DND-41 (cell line): Measurements from ENCODE around the gene GIGYF1.

ENCODE experiments used
- ATAC-seq: fragments of 200-7000 bp; cut with Tn5 transposase; 3 replicates; pipeline ENCODE4 v1.9.1; 2021; ENCODE audit warnings: low read depth; ENCODE audit not compliant: insufficient read depth
- DNase-seq: peaks from one replicate; pipeline ENCODE4 v3.0.0-alpha.2; 2020
- H2AFZ ChIP-seq: 2 replicates; pipeline ENCODE4 v1.6.0; 2012; ENCODE audit warnings: low read depth, low read length
- H3K27ac ChIP-seq: 2 replicates; pipeline ENCODE4 v1.5.1; 2012; ENCODE audit warnings: low read length, inconsistent platforms
- H3K27me3 ChIP-seq: fragments of 200-600 bp; sonication (generic); 2 replicates; pipeline ENCODE4 v1.6.0; 2012; ENCODE audit warnings: low read length, mild to moderate bottlenecking, inconsistent platforms; ENCODE audit not compliant: insufficient read depth, poor library complexity
- H3K36me3 ChIP-seq: 2 replicates; pipeline ENCODE4 v1.5.1; 2012; ENCODE audit warnings: low read length, inconsistent platforms; ENCODE audit not compliant: insufficient read depth
- H3K4me1 ChIP-seq: 2 replicates; pipeline ENCODE4 v1.5.1; 2012; ENCODE audit warnings: mild to moderate bottlenecking, low read length; ENCODE audit not compliant: insufficient read depth
- H3K4me2 ChIP-seq: 2 replicates; pipeline ENCODE4 v1.6.0; 2012; ENCODE audit warnings: mild to moderate bottlenecking, moderate library complexity, low read length, inconsistent platforms; ENCODE audit not compliant: insufficient read depth
- H3K4me3 ChIP-seq, 2 experiments: fragments of 200-600 bp in 1 of 2; shearing (Covaris generic) in 1 of 2; 2 replicates each; pipeline ENCODE4 v1.5.1; 2012 to 2016; ENCODE audit warnings: inconsistent platforms in 2 of 2, low read length in 2 of 2, mild to moderate bottlenecking in 2 of 2, low read depth in 1 of 2, moderate library complexity in 1 of 2
- H3K79me2 ChIP-seq: 2 replicates; pipeline ENCODE4 v1.6.0; 2012; ENCODE audit warnings: low read length, inconsistent platforms; ENCODE audit not compliant: insufficient read depth
- H3K9ac ChIP-seq: 2 replicates; pipeline ENCODE4 v1.6.0; 2012; ENCODE audit warnings: low read depth, mild to moderate bottlenecking, inconsistent platforms, low read length, moderate library complexity
- H3K9me3 ChIP-seq: 2 replicates; pipeline ENCODE4 v1.5.1; 2012; ENCODE audit warnings: low read length, moderate library complexity, mild to moderate bottlenecking, inconsistent platforms; ENCODE audit not compliant: insufficient read depth, severe bottlenecking
- H4K20me1 ChIP-seq: 2 replicates; pipeline ENCODE4 v1.6.0; 2012; ENCODE audit warnings: low read length; ENCODE audit not compliant: insufficient read depth
- EZH2 ChIP-seq: IDR thresholded peaks from 3 replicates; pipeline ENCODE4 v1.6.1; 2012; ENCODE audit warnings: borderline replicate concordance, low read depth, mild to moderate bottlenecking, moderate library complexity, low read length, inconsistent platforms; ENCODE audit not compliant: severe bottlenecking
- TF ChIP-seq, protein P1 (sequence below): IDR thresholded peaks from 2 replicates; pipeline ENCODE4 v1.5.1; 2012; ENCODE audit warnings: borderline replicate concordance, low read length, moderate library complexity, mild to moderate bottlenecking; ENCODE audit not compliant: poor library complexity, severe bottlenecking; ENCODE audit errors: extremely low read depth

Gene GIGYF1

DNA sequence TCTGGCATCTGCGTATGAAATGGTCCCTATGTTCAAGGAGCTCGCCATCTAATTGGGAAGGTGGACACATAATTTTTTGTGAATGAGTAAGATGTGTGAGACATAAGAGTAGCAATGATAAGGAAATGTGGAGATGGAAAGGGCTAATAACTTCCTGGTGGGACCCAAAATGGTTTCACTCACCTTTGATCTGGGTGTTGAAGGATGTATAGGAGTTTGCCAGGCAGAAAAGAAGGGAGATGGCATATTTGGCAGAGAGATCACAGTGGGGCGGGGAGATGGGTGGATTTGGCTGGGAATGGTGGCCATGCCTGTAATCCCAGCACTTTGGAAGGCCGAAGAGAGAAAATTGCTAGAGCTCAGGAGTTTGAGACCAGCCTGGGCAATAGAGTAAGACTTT is 16.4 kb upstream of the GIGYF1 start:
- Histone ChIP-seq H3K4me1 (peaks cover 20% of the 10 kb centered on the region), H3K9ac (no peak overlapping the region), H3K27ac (no peak overlapping the region), H4K20me1 (peaks cover 10% of the 10 kb centered on the region), H3K27me3 (no peaks in the 10 kb centered on the region), H3K36me3 (peaks cover 18% of the 10 kb centered on the region), H3K79me2 (peaks cover 21% of the 10 kb centered on the region), H2AFZ (no peak overlapping the region), H3K9me3 (no peaks in the 10 kb centered on the region), H3K4me3 (no peak overlapping the region), H3K4me2 (no peak overlapping the region)
- DNase-seq (no peak), ATAC-seq (no peak)
- TF ChIP-seq, protein P1, sequence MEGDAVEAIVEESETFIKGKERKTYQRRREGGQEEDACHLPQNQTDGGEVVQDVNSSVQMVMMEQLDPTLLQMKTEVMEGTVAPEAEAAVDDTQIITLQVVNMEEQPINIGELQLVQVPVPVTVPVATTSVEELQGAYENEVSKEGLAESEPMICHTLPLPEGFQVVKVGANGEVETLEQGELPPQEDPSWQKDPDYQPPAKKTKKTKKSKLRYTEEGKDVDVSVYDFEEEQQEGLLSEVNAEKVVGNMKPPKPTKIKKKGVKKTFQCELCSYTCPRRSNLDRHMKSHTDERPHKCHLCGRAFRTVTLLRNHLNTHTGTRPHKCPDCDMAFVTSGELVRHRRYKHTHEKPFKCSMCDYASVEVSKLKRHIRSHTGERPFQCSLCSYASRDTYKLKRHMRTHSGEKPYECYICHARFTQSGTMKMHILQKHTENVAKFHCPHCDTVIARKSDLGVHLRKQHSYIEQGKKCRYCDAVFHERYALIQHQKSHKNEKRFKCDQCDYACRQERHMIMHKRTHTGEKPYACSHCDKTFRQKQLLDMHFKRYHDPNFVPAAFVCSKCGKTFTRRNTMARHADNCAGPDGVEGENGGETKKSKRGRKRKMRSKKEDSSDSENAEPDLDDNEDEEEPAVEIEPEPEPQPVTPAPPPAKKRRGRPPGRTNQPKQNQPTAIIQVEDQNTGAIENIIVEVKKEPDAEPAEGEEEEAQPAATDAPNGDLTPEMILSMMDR, result no peak
- no peak for TF ChIP-seq EZH2

DNA sequence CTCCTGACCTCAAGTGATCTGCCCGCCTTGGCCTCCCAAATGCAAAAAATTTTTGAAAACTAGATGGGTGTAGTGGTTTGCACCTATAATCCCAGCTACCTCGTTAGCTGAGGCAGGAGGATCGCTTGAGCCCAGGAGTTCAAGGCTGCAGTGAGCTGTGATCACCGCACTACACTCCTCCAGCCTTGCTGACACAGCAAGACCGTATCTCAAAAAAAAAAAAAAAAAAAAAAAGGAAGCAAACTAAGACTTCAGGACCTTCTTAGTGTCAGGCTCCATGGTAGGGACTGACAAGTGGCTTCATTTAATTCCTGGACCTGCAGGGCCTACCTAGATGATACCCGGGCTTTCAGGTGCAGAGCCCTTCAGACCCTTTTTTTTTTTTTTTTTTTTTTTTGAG is 14.3 kb upstream of the GIGYF1 start:
- peaks cover 29% of the 10 kb centered on the region for H3K4me1 ChIP-seq
- H3K79me2 ChIP-seq, result peaks cover 21% of the 10 kb centered on the region
- no peaks in the 10 kb centered on the region for H3K27me3 ChIP-seq
- peaks cover 10% of the 10 kb centered on the region for H4K20me1 ChIP-seq
- TF ChIP-seq, protein P1, result no peak
- TF ChIP-seq EZH2, result no peak
- H3K4me2 ChIP-seq, result no peak overlapping the region
- H3K9me3 ChIP-seq, result no peaks in the 10 kb centered on the region
- H3K4me3 ChIP-seq, result no peak overlapping the region
- H2AFZ ChIP-seq, result no peak overlapping the region
- ATAC-seq (no peak), DNase-seq (no peak)
- H3K27ac ChIP-seq, result no peak overlapping the region
- no peak overlapping the region for H3K9ac ChIP-seq
- H3K36me3 ChIP-seq, result peaks cover 18% of the 10 kb centered on the region

DNA sequence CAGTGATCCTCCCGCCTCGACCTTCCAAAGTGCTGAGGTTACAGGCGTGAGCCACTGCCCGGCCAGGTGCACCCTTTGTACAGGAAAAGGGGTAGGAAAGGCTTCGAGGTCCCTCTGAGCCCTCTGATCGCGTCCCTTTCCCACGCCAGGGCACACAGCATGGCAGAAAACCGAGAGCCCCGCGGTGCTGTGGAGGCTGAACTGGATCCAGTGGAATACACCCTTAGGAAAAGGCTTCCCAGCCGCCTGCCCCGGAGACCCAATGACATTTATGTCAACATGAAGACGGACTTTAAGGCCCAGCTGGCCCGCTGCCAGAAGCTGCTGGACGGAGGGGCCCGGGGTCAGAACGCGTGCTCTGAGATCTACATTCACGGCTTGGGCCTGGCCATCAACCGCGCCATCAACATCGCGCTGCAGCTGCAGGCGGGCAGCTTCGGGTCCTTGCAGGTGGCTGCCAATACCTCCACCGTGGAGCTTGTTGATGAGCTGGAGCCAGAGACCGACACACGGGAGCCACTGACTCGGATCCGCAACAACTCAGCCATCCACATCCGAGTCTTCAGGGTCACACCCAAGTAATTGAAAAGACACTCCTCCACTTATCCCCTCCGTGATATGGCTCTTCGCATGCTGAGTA is 12.7 kb upstream of the GIGYF1 start:
- peak overlapping the region; percentile 35 to 66 for H3K4me3 ChIP-seq
- H3K9me3 ChIP-seq, result no peaks in the 10 kb centered on the region
- TF ChIP-seq, protein P1, result no peak
- no peak for TF ChIP-seq EZH2
- DNase-seq (no peak), ATAC-seq (no peak)
- H2AFZ ChIP-seq, result peak overlapping the region; percentile 90
- H3K27me3 ChIP-seq, result no peaks in the 10 kb centered on the region
- peak overlapping the region; percentile 83 for H3K4me2 ChIP-seq
- peaks cover 18% of the 10 kb centered on the region for H3K36me3 ChIP-seq
- H4K20me1 ChIP-seq, result peaks cover 10% of the 10 kb centered on the region
- peaks cover 29% of the 10 kb centered on the region for H3K4me1 ChIP-seq
- H3K79me2 ChIP-seq, result peaks cover 21% of the 10 kb centered on the region
- peak overlapping the region; percentile 84 for H3K9ac ChIP-seq
- H3K27ac ChIP-seq, result peak overlapping the region; percentile 85
